ENCODE results near the gene SMAP2. TPM values are rescaled to one million over a fixed set of nuclear protein-coding genes. Genes with fewer than 3 reads are reported as not detected.

The SMAP2 gene
- total and polyA plus RNA-seq, 10 of the 15 experiments (the other 5 are each of a cell fraction or from before 2014, with no cell fraction given), result 33.4 to 177 (median 105) TPM

GRCh38 chr1:40373323-40374283, at the start of gene SMAP2 (continued):
- TF ChIP-seq ZBTB40 (IDR thresholded peaks at IDR 0.05; ENCODE audit: borderline replicate concordance) (no peak), E4F1 (IDR thresholded peaks at IDR 0.05; ENCODE audit: borderline replicate concordance, partially characterized antibody) (peak; percentile 44), STAT1 (conservative IDR thresholded peaks at IDR 0.05) (no peak), ASH2L (IDR thresholded peaks at IDR 0.05; ENCODE audit: borderline replicate concordance, low read depth) (no peak), SREBF2 (IDR thresholded peaks at IDR 0.05; ENCODE audit: low read length) (no peak), LARP7 (IDR thresholded peaks at IDR 0.05) (peak; percentile 38; the same call in 1 of the 2 replicates), HDGF (IDR thresholded peaks at IDR 0.05) (peak; percentile 62; the same call in 1 of the 2 replicates), NFIC (IDR thresholded peaks at IDR 0.05; ENCODE audit: low read depth, low read length) (no peak), ZNF687 (IDR thresholded peaks at IDR 0.05) (no peak), CREM (IDR thresholded peaks at IDR 0.05; ENCODE audit: low read depth) (no peak), SPI1 (IDR thresholded peaks at IDR 0.05; ENCODE audit: borderline replicate concordance, insufficient read depth, low read depth, low read length) (peak; percentile 27; the same call in 1 of the 2 replicates), HDAC6 (IDR thresholded peaks at IDR 0.05; ENCODE audit: unreplicated experiment) (no peak), RAD21 (IDR thresholded peaks at IDR 0.05; ENCODE audit: insufficient read depth, low read depth, low read length) (no peak), SMAD1 (IDR thresholded peaks at IDR 0.05; ENCODE audit: low read depth, partially characterized antibody) (no peak), EZH2 (IDR thresholded peaks at IDR 0.05; ENCODE audit: borderline replicate concordance, control insufficient read depth, low read depth, low read length) (no peak), NR2F1 (conservative IDR thresholded peaks at IDR 0.05) (peak; percentile 48; the same call in 1 of the 2 replicates), MTA2 (IDR thresholded peaks at IDR 0.05; ENCODE audit: low read depth) (no peak), CEBPB (IDR thresholded peaks at IDR 0.05; ENCODE audit: borderline replicate concordance in 1 of 2, low read depth in 2 of 2, low read length in 2 of 2) (no peak), CBFB (IDR thresholded peaks at IDR 0.05; ENCODE audit: low read depth) (no peak)

Measured in GM12878 (cell line).